ENCODE data around the gene PCDH9.

DNA sequence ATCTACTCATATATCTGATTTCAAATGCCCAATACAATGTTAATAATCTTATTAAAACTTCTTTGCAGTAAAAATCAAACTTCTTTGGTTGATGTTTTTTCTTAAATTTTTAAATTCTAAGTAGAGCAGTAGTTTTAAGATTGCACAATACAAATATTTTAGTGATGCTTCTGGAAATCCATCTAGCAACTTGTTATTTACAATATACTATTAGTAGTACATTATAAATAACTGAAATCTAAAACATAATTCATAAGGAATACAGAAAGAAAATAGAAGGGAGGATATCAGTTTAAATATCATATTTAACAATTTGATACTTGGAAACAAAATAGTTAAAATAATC, 569.7 kb downstream of the PCDH9 start:
- TF ChIP-seq, protein P1, sequence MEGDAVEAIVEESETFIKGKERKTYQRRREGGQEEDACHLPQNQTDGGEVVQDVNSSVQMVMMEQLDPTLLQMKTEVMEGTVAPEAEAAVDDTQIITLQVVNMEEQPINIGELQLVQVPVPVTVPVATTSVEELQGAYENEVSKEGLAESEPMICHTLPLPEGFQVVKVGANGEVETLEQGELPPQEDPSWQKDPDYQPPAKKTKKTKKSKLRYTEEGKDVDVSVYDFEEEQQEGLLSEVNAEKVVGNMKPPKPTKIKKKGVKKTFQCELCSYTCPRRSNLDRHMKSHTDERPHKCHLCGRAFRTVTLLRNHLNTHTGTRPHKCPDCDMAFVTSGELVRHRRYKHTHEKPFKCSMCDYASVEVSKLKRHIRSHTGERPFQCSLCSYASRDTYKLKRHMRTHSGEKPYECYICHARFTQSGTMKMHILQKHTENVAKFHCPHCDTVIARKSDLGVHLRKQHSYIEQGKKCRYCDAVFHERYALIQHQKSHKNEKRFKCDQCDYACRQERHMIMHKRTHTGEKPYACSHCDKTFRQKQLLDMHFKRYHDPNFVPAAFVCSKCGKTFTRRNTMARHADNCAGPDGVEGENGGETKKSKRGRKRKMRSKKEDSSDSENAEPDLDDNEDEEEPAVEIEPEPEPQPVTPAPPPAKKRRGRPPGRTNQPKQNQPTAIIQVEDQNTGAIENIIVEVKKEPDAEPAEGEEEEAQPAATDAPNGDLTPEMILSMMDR (conservative IDR thresholded peaks at IDR 0.05; ENCODE audit: low read depth in 2 of 2) = no peak
- TF ChIP-seq POLR2AphosphoS5 (IDR thresholded peaks at IDR 0.05; ENCODE audit: low read depth) (no peak), EZH2 (IDR thresholded peaks at IDR 0.05; ENCODE audit: low read depth, unreplicated experiment) (no peak), EZH2phosphoT487 (IDR thresholded peaks at IDR 0.05; ENCODE audit: unreplicated experiment) (no peak), NANOG (IDR thresholded peaks at IDR 0.05; ENCODE audit: borderline replicate concordance) (no peak)
- TF ChIP-seq, protein P2, sequence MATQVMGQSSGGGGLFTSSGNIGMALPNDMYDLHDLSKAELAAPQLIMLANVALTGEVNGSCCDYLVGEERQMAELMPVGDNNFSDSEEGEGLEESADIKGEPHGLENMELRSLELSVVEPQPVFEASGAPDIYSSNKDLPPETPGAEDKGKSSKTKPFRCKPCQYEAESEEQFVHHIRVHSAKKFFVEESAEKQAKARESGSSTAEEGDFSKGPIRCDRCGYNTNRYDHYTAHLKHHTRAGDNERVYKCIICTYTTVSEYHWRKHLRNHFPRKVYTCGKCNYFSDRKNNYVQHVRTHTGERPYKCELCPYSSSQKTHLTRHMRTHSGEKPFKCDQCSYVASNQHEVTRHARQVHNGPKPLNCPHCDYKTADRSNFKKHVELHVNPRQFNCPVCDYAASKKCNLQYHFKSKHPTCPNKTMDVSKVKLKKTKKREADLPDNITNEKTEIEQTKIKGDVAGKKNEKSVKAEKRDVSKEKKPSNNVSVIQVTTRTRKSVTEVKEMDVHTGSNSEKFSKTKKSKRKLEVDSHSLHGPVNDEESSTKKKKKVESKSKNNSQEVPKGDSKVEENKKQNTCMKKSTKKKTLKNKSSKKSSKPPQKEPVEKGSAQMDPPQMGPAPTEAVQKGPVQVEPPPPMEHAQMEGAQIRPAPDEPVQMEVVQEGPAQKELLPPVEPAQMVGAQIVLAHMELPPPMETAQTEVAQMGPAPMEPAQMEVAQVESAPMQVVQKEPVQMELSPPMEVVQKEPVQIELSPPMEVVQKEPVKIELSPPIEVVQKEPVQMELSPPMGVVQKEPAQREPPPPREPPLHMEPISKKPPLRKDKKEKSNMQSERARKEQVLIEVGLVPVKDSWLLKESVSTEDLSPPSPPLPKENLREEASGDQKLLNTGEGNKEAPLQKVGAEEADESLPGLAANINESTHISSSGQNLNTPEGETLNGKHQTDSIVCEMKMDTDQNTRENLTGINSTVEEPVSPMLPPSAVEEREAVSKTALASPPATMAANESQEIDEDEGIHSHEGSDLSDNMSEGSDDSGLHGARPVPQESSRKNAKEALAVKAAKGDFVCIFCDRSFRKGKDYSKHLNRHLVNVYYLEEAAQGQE (IDR thresholded peaks at IDR 0.05; ENCODE audit: unreplicated experiment) = no peak

Measured in GM23338 (cell line).